ENCODE measurements around the gene SCAMP5.
A peak's percentile ranks its signal among the peaks of the same experiment; 100 is the strongest.

Gene SCAMP5

GRCh38 chr15:75021341-75021740, 26.0 kb downstream of the SCAMP5 start:
- TF ChIP-seq, protein P1, sequence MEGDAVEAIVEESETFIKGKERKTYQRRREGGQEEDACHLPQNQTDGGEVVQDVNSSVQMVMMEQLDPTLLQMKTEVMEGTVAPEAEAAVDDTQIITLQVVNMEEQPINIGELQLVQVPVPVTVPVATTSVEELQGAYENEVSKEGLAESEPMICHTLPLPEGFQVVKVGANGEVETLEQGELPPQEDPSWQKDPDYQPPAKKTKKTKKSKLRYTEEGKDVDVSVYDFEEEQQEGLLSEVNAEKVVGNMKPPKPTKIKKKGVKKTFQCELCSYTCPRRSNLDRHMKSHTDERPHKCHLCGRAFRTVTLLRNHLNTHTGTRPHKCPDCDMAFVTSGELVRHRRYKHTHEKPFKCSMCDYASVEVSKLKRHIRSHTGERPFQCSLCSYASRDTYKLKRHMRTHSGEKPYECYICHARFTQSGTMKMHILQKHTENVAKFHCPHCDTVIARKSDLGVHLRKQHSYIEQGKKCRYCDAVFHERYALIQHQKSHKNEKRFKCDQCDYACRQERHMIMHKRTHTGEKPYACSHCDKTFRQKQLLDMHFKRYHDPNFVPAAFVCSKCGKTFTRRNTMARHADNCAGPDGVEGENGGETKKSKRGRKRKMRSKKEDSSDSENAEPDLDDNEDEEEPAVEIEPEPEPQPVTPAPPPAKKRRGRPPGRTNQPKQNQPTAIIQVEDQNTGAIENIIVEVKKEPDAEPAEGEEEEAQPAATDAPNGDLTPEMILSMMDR (IDR thresholded peaks at IDR 0.05; ENCODE audit: extremely low read depth, missing control alignments), result no peak
- DNase-seq (ENCODE audit: low spot score), result no peak

GRCh38 chr15:75022783-75023180, 27.4 kb downstream of the SCAMP5 start:
- no peak for DNase-seq (ENCODE audit: low spot score)
- TF ChIP-seq, protein P1 (IDR thresholded peaks at IDR 0.05; ENCODE audit: extremely low read depth, missing control alignments), result no peak

DNA sequence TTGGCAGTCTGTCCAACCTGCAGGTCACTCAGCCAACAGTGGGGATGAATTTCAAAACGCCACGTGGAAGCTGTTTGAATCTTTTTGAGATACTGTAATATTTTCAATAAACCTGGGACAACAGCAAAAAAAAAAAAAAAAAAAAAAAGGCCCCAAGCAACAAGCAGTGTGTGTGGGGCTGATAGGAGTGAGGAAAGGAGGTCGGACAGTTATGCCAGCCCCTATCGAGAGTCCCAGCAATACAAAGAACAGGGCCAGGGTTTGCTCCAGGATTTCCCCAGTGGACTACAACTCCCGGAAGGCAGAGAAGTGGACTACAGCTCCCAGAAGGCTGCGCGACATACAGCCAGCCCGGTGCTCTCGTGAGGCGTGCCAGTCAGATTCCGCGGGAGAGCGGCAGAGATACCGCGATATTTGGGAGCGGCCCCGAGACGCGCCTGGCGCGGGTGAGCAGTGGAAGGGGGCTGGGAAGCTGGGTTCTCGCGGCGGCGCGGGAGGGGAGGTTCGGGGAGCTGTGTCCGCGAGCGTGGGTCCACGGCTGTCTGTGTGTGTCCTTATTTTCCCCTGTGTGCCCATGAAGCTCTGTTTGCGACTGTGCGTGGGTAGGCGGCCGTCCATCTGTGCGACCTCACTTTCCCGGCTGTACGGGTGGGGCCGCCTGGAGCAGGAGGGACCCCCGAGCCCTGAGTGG, 28.0 kb downstream of the SCAMP5 start, which contains the start of gene PPCDC:
TSS of gene PPCDC (plus strand) at position 410 of the 691 bp plus-strand sequence. CDS start 4,729 bp downstream, outside the sequence.
- DNase-seq (ENCODE audit: low spot score), result peak; percentile 94
- TF ChIP-seq, protein P1 (IDR thresholded peaks at IDR 0.05; ENCODE audit: extremely low read depth, missing control alignments), result no peak

DNA sequence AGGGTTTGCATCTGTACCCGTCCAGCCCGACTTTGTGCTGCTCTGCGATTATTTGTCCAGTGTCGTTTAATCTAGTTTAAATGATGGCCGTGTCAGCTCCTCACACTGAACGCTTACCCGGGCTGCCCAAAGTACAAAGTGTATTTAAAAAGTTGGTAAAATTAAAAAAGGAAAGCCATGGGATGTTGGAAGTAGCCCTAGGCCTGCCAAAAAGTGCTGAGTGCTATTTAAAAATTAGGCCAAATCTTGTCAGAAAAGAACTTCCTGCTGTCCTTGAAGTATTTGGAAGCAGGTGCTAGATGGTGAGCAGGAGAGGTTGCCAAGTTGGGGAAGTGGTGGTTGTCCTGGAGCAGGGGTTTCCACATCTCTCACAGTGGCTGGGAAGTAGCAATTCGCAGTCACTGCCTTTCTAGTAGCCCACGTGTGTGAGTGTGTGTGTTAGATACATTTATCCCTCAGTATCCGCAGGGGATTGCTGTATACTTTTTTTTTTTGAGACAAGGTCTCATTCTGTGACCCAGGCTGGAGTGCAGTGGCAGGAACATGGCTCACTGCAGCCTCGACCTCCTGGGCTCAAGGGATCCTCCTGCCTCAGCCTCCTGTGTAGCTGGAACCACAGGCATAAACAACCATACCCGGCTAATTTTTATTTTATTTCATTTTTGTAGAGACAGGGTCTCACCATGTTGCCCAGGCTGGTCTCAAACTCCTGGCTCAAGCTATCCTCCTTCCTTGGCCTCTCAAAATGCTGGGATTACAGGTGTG, 28.7 kb downstream of the SCAMP5 start:
- DNase-seq (ENCODE audit: low spot score), result peak; percentile 31
- TF ChIP-seq, protein P1 (IDR thresholded peaks at IDR 0.05; ENCODE audit: extremely low read depth, missing control alignments), result no peak

- TF ChIP-seq, protein P1 (IDR thresholded peaks at IDR 0.05; ENCODE audit: extremely low read depth, missing control alignments), result no peak
- DNase-seq (ENCODE audit: low spot score), result no peak
Measured at GRCh38 chr15:75025107-75025506, 29.7 kb downstream of the SCAMP5 start.

DNA sequence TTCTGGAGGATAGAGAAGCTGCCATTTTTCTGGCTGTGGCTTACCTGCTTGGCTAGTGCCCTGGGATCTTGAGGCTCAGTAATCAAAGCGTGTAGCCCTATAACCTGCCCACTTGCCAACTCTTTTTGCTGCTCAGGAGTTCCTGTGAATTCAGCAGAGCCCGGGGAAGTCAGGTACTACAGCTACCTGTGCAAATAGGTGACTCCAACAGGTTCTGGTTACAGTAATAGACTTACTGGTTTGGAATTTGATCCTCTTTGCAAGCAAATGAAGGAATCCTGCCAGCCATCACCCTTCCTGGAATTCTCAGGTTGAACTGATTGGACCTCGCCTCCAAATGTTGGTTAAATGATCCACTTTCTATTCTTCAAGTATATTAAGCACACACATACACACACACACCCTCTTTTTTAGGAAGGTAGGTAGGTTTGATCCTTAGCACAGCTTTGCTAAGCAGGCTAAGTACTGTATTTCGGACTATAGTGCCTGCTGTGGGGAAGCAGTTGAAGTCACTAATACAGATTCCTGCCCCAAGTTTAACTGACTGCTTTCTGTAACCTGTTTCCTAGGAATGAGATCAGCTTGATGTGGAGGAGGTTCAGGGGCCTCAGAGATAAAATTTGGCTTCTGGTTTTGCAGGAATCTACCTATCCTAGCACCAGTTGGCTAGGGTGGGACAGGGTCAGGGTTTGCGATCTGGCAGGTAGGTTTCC, 30.3 kb downstream of the SCAMP5 start:
- no peak for DNase-seq (ENCODE audit: low spot score)
- TF ChIP-seq, protein P1 (IDR thresholded peaks at IDR 0.05; ENCODE audit: extremely low read depth, missing control alignments), result no peak

DNA sequence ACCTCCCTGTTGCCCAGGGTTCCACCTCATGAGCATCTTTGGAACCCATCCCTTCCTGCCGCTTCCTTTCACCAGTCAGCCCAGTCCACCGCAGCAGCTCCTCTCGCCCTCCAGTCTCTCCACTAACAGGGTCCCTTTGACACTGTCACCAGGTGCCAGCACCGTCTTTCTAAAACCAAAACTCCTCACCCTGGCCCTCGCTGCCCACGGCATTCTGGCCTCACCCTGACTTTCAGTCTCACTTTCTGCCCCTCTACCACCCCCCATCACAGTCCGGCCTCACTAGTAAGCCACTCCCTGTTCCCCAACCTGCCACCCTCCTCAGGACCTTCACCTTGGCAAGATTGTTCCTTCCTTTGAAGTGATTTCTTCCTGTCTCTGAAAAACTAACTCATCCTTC, 32.2 kb downstream of the SCAMP5 start:
- TF ChIP-seq, protein P1 (IDR thresholded peaks at IDR 0.05; ENCODE audit: extremely low read depth, missing control alignments), result no peak
- DNase-seq (ENCODE audit: low spot score), result no peak

Data from GM20000 (cell line).